GM21360 (cell line): Measurements from ENCODE around the gene C11orf52.
A peak's percentile ranks its signal among the peaks of the same experiment; 100 is the strongest.
"Not testable (repeated sequence)": the region's sequence is repeated elsewhere in the genome, so short reads cannot be mapped to it uniquely, and the experiment has no call there.

Experiments used
- ATAC-seq: cut with Tn5 transposase; IDR thresholded peaks from one replicate; pipeline ENCODE4 v1.9.1; 2021; ENCODE audit warnings: mild to moderate bottlenecking, moderate library complexity; ENCODE audit not compliant: unreplicated experiment

Gene C11orf52

DNA sequence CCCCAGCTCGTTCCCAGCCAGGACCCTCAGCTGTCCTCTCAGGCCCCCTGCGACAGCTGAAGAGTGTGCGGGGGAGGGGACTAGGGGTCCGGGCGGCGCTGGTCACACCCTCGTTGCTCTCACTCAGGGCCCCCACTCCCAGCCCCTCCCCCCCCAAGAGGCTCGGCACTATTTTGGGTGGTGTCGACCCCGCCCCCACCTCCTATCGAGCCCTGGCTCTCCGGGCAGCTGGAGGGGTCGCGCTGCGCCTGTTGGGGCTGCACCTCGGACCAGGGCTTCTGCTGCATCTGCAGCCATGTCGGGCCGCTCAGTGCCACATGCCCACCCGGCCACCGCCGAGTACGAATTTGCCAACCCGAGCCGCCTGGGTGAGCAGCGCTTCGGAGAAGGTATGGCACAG, 6.2 kb upstream of the C11orf52 start, which contains the start of gene HSPB2:
Gene HSPB2, plus strand, starts transcription at position 200 of the 400 bp plus-strand sequence. Its CDS starts 96 bp downstream, at position 296.
- no peak for ATAC-seq

DNA sequence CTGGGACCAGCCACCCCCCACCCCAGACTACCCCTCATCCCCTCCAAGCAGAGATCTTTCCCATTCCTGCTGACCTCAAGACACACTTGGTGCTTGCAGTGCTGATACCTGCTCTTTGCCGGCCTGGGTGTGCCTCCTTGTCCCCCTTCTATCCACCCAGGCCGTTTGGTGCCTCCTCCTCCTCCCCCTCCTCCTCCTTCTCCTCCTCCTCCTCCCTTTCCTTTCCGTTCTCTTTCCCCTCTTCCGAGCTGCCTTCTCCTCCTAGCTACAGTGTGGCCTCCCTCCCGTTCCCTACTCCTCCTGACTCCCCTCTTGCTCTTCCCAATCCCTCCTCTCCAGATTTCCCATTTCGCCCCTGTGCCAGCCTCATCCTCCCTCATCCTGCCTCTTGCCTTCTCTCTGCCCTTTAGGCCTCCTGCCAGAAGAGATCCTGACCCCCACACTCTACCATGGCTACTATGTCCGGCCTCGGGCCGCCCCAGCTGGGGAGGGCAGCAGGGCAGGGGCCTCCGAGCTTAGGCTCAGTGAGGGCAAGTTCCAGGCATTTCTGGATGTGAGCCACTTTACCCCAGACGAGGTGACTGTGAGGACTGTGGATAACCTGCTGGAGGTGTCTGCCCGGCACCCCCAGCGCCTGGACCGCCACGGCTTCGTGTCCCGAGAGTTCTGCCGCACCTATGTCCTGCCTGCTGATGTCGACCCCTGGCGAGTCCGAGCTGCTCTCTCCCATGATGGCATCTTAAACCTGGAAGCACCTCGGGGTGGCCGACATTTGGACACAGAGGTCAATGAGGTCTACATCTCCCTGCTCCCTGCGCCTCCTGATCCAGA, 5.5 kb upstream of the C11orf52 start:
- ATAC-seq = no peak

DNA sequence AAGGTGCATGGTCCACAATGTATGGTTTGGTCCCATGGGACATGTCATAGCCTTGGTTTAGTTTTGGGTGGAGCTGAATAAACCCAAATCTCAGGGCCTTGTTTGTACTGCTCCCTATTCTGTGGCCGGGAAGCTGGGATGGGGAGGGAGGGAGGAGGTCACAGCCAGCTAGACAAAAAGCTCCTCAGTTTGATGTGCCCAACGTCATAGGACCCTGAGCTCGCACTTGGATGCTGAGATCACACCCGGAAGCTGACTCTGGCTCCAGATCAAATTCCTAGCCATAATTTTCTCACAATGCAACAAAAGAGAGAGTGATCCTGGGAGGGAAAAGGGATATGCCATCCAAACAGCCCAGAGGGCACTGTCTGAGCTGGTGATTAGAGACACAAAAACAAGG, 4.7 kb upstream of the C11orf52 start:
- no peak for ATAC-seq

DNA sequence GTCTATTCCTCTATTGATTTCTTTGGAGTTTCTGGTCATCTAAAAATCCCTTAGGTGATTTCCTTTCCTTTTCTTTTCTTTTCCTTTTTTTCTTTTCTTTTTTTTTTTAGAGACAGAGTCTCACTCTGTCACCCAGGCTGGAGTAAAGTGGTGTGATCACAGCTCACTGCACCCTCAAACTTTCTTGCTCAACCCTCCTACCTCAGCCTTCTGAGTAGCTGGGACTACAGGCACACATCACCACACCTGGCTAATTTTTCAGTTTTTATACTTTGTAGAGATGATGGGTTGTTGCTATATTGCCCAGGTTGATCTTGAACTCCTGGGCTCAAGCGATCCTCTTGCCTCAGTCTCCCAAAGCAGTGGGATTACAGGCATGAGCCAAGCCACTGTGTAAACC, 1.9 kb upstream of the C11orf52 start:
- ATAC-seq = no peak

DNA sequence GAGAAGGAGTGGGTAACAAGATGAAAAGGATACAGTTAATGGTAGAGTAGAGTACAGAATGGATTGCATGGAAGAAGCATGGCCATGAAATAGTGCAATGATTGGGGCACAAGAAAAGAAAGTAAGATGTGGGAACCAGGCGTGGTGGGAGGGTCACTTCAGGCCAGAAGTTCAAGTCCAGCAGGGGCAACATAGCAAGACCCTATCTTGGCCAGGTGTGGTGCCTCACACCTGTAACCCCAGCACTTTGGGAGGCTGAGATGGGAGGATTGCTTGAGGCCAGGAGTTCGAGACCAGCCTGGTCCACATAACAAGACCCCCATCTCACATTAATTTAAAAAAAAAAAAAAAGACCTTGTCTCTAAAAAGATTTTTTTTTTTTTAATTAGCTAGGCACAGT, 1.4 kb upstream of the C11orf52 start:
- no peak for ATAC-seq

DNA sequence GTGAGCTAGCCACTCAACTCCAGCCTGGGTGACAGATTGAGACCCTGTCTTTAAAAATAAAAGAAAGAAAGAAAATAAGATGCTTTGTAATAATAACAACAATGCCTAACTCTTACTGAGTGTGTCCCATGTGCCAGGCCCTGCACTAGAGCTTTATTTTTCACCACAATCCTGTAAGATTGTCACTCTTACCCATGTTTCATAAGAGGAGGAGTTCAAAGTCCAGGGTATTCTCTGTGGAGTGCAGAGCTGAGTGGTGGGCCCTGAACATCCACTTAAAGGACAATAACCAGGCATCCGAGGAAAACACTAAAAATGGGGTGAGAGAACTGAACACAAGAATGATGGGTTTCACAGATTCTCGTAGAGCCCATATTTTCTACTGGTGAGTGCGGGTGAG, 925 bp upstream of the C11orf52 start:
- ATAC-seq = no peak

DNA sequence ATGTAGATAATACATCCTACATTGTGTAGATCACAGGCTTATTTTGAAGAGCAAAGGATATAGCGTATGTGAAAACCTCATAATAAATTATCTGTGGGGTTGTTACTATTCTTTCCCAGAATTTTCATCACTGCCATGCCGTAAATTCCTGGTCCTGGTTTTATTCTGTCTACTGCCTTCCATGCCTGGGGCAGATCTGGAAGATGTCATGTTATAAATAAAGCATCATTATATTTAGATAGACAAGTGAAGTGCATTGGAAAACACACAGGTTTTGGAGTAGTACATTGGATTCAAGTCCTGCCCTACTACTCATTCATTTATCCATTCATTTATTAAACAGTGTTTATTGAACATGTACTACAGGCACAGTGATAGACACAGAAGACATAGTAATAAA, 2.2 kb downstream of the C11orf52 start:
- ATAC-seq = no peak

DNA sequence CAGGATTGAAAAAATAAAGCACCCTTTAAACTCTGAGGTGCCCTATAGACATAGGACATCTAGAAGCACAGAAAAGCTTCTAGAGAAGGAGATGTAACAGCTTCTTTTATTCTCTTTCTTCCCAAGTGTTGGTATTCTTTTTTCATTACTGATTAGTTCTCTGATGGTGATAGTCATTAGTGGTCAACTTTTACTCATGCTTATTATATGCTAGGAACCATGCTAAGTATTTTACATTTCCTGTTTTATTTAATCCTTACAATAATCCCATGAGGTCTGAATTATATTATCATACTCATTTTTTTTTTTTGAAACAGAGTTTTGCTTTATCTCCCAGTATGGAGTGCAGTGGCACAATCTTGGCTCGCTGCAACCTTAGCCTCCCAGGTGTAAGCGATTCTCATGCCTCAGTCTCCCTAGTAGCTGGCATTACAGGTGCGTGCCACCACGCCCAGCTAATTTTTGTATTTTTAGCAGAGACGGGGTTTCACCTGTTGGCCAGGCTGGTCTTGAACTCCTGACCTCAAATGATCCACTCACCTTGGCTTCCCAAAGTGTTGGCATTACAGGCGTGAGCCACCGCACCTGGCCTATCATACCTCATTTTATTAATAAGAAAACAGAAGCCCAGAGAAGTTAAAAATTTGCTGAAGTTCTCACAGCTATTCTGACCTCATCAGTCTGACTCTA, 3.0 kb downstream of the C11orf52 start:
- no peak for ATAC-seq

DNA sequence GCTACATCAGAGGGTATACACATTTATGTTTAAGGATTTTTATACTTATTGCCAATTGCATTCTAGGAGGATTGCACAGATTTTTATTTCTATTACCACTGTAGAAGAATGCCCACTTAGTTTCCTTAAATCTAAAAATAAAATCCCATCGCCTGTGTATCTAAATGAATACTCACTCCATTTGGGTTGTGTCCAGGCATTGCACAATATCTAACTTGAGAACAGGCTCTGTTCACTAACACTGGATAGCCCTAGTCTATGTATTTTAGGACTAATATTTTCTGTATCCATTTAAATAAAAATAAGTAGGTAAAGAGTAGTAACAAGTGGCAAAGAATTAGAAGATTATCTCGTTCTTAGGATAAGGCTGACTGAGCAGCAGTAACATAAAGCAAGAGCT, 4.1 kb downstream of the C11orf52 start:
- no peak for ATAC-seq

DNA sequence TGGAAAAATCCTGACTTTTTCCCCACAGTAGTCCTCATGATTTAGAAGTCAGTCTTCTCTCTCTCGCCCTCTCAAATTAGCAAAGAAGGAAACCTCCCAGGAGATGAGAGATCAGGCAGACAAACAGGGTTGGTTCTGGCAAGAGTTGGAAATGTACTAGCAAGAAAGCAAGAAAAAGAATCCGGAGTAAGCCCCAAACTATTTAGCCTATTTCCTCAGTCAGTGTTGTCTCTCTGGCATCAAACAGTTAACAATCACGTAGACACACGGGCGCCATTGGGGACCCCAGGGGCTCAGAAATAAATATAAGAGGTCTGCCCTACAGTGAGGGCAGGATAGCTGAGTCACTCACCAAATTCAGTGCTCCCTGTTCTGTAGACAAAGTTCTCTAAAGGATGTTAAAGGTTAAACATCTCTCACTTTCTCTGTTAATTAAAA, 4.7 kb downstream of the C11orf52 start:
- no peak for ATAC-seq

DNA sequence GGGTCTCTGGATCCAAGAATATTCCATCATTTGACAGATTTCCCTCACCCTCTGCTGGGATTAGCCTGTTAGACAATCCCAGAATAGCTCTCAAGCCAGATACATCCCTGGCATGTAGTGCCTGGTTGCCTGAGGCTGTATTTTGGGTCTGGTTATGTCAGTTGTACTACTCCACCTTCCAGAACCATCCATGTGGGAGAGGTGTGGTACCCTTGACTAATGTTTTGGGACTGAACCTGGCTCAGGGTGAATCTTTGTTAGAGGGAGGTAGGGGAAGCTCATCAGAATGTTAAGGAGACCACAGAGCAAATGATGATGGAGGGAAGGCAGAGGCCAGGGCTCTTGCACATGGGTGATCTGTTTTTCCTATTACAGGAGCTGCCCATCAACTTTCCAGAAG, 5.2 kb downstream of the C11orf52 start:
- ATAC-seq = no peak

DNA sequence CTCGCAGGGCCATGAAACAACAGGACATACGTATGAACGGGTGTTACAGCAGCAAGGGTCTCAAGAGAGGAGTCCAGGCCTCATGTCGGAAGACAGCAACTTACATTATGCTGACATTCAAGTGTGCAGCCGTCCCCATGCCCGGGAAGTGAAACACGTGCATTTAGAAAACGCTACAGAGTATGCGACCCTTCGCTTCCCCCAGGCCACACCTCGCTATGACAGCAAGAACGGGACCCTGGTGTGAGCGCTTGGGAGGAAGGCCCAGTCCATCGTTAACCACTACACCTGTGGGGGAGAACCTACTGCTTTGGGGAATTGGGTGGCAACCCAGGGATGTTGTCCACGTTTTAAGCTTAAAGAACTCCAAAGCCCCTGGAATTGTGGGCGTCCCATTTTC, 7.2 kb downstream of the C11orf52 start:
- ATAC-seq = no peak

DNA sequence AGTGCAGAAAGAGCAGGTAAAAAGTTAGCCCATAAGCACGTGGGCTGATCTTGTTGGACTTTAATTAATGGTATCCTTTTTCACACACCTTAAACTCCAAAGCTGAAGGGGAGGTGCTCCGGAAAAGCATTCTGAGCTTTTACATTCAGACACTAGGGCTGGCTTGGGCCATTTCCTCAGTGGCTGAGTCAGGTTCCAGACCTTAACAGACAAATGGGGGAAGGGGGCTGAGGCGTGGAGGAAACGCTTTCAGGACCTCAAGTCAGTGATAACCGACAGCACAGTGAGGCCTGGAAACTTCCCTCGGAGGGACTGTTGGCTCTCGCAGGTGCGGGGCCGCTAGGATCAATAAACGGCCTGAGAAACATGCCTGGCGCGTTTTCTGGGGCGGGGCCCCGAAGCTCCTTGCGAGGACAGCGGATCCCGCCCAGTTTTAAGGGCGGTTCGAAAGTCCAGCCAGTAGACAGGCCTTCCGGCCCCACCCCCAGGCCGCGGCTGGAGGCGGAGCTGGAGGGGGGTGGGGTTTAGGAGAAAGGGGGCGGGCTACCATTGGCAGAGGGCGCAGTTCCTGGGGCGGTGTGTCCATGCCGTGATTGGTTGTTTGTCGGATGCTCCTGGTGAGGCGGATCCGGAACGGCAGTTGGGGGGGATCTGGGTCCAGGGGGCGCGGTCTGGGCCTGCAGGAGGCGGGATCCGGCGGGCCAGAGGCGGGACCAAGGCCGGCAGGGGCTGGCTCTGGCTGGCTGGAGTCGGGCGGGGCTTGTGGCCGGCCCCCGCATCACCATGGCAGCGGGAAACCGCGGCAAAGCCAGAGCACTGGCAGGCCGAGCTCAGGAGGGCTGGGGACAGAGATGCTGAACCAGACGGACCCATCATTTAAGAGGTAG, 8.0 kb downstream of the C11orf52 start:
- ATAC-seq = peak; percentile 93

DNA sequence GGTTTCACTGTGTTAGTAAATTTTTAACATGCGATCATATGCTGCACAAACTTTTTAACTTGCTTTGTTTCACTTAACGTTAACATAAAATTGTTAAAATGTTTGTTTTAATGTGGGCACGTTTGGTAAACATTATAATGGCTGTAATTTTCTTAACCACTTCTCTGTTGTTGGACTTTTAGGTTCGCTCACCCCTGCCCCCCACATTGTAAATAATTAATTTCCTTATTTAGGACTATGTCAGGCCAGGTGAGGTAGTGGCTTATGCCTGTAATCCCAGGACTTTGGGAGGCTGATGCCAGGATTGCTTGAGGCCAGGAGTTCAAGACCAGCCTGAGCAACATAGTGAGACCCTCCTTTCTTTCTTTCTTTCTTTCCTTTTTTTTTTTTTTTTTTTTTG, 11.8 kb downstream of the C11orf52 start:
- no peak for ATAC-seq

DNA sequence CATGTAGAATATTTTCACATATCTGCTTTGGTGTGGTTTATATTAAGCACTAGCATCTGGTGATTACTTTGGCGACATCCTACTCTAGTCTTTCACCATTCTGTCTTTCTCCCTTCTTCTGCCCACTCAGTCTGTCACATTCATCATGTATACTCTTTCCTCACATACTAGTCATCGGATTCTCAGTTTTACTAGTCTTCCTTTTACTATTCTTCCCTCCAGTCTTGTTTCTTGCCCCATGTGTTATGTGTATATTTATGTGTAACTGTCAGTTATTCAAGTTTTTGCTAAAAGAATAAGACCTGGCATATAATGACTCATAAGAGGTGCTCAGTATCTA, 13.9 kb downstream of the C11orf52 start:
- no peak for ATAC-seq

DNA sequence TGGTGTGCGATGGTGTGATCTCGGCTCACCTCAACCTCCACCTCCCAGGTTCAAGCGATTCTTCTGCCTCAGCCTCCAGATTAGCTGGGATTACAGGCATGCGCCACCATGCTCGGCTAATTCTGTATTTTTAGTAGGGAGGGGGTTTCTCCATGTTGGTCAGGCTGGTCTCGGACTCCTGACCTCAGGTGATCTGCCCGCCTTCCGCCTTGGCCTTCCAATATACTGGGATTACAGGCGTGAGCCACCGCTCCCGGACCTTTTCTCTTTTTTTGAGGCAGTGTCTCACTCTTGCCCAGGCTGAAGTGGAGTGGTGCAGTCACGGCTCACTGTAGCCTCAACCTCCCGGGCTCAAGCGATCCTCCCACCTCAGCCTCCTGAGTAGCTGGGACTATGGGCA, 14.5 kb downstream of the C11orf52 start:
- not testable (repeated sequence) for ATAC-seq

DNA sequence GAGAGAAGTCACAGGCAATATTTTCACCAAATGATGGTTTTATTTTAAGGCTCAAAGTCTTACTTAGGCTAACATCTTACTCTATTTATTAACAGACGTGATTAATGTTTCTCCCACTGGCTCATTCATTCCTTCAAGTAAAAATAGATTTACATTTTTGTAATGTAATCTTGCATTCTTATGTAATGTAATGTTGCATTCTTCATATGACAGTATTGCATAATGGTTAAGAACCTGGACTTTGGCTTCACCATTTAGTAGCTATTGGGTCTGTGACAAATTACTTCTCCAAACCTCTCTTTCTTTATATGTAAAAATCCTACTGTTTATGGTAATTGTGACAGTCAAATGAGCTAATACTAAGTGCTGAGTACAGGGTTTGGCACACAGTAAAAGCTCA, 15.2 kb downstream of the C11orf52 start:
- no peak for ATAC-seq

DNA sequence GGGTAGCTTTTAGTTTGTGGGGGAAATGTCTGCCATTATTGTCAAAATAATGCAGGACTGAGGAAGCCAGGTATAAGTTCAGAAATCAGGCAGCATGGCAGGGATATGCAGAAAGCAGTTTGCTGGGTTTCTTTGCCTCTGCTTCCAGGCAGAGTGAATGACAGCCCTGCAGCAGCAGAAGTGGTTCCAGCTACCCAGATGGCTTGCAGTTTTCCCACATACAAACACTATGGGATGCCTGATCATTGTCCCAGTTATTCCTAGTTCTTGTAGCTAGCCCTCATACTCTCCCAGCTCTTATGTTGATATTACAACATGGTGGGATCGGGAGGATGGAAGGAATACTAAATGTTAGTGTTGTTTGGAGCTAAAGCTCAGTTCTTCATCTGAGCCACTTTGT, 15.6 kb downstream of the C11orf52 start:
- ATAC-seq = no peak

DNA sequence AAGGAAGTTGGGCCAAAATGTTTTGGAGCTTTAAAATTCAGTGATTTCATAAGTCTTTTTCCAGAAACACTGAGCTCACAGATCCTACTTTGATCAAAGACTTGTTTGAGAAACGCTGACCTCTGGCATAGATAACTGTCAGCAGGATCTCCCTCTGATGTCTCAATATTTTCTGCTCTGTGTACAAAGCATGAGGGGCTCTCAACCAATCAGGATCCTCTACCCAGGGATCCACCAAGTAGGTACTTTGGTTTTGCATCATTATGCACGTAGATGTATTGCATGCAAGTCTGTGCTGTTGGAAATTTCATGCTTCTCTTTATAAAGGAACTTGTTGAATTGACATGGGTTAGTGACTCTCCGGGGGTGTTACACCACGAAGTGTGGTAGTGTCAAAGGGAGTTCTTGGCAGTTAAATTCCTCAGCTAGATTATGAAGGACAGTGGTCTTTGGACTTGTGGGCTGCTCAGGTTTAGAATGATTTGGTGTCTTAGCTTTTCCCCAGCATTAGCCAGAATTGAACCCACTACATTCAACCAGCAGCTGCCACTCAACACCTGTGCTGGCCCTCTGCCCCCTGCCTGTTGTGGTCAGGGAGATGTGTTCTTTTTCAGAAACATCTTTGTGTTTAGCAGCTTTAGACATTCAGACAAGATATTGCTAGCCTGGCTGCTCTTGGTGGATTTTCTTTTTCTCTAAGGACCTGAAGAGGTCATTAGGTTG, 16.8 kb downstream of the C11orf52 start:
- no peak for ATAC-seq

DNA sequence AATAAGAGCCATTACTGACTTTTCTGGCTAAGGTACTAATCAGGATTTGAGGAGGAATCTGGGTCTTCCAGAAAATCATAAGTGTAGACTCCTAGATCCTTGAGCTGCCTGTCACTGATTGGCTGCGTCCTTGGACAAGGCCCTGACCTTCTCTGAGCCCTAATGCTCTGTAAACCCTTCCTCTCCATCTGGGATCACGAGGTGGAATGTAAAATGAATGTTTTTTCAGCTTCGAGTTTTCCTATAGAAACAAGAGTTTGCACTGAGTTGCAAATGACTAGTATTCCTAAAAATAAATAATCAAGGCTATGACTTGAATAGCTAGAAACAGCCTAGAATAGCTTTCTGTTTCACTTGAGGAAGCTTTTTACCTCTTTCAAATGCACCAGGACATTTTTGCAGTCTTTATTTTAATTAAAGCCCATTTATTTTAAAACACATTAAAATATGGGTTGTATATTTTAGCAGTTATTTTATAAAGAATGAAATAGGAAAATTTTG, 17.4 kb downstream of the C11orf52 start:
- no peak for ATAC-seq

DNA sequence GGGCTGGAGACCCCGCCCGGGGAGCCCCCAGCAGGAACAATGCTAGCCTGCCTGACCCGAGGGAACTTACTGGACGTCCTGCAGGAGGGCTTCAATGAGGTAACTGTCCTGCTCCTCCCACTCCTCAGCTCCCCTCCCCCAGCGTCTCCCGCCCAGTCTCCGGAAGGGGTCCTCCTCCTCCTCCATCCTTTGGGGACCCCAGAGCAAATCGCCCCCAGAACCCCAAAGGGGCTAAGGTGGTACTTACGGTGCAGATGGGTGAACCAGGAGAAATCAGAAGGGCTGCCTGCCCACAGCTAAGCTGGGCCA, 18.7 kb downstream of the C11orf52 start:
- ATAC-seq = no peak
